ENCODE measurements around the gene MICAL2. TPM values are rescaled to one million over a fixed set of nuclear protein-coding genes. Genes with fewer than 3 reads are reported as not detected.

Gene MICAL2
- total RNA-seq, 1 experiment from 2014 or later: 151 TPM

DNA sequence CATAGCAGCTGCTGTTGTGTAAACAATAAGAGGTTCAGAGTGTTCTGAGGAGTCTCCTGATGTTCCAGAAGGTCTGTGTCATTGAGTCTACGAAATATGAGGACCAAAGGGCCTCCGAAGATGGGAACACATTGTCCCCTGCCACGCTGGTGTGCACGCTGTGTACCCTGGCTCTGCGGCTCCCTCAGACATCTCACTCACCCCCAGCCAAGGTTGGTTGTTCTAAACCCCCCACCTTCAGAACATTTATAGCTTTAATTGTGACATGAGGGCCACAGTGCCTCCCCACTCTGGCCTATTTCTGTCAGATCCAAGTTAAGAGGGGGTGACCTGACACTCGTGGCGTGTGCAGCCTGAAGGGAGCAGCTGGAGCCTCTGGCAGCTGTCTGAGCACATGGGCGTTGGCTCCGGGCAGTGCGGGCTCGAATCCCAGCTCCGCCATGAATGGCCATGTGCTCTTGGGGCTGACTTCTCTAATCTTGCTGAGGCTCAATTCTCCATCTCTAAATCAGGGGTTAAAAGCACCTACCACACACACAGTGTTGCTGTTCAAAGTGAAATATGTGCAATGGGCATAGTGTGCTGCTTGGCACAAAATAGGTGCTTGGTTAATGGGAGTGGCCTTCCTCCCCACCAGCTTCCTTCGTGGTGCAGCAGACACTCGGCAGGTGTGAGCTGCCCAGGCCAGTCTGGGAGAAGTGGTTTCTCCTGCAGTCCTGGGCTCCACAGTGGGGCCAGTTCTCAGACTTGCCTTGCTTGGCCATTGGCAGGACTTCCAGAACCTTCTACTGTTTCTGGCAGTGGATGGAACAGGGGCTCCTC, 39.7 kb upstream of the MICAL2 start:
- Mint-ChIP-seq H3K4me1 (ENCODE audit: insufficient read depth, unreplicated experiment) (peaks cover 44% of the 10 kb centered on the region), H3K9me3 (ENCODE audit: unreplicated experiment) (no peaks in the 10 kb centered on the region), H3K36me3 (ENCODE audit: insufficient read depth, unreplicated experiment) (no peaks in the 10 kb centered on the region), H3K27ac (ENCODE audit: low read depth, unreplicated experiment) (no peak overlapping the region), H3K27me3 (ENCODE audit: insufficient read depth, unreplicated experiment) (no peaks in the 10 kb centered on the region), H3K4me3 (ENCODE audit: unreplicated experiment) (no peak overlapping the region)
- CTCF ChIA-PET: interaction anchor here (0.5 to 1.3 kb wide), 3 partner anchors 17 to 172 kb away, joined by 3 to 4 read pairs (median 3); no protein-coding TSS in a partner anchor
- POLR2A ChIA-PET: interaction anchor here (0.6 kb wide), 1 partner anchor 9 kb away, joined by 3 read pairs; no protein-coding TSS in a partner anchor
- intact Hi-C loops (cut with micrococcal nuclease): no loop called here
- no peak for DNase-seq (ENCODE audit: unreplicated experiment)
- BruUV-seq (replicated peaks): no TSS peak
- TF ChIP-seq, protein P1, sequence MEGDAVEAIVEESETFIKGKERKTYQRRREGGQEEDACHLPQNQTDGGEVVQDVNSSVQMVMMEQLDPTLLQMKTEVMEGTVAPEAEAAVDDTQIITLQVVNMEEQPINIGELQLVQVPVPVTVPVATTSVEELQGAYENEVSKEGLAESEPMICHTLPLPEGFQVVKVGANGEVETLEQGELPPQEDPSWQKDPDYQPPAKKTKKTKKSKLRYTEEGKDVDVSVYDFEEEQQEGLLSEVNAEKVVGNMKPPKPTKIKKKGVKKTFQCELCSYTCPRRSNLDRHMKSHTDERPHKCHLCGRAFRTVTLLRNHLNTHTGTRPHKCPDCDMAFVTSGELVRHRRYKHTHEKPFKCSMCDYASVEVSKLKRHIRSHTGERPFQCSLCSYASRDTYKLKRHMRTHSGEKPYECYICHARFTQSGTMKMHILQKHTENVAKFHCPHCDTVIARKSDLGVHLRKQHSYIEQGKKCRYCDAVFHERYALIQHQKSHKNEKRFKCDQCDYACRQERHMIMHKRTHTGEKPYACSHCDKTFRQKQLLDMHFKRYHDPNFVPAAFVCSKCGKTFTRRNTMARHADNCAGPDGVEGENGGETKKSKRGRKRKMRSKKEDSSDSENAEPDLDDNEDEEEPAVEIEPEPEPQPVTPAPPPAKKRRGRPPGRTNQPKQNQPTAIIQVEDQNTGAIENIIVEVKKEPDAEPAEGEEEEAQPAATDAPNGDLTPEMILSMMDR (IDR thresholded peaks at IDR 0.05; ENCODE audit: unreplicated experiment): no peak

GRCh38 chr11:12071574-12071973, 38.8 kb upstream of the MICAL2 start:
- intact Hi-C loops (cut with micrococcal nuclease): no loop called here
- no TSS peak for BruUV-seq (replicated peaks)
- no peak overlapping the region for H3K27ac Mint-ChIP-seq (ENCODE audit: low read depth, unreplicated experiment)
- no peaks in the 10 kb centered on the region for H3K36me3 Mint-ChIP-seq (ENCODE audit: insufficient read depth, unreplicated experiment)
- DNase-seq (ENCODE audit: unreplicated experiment): no peak
- no peak overlapping the region for H3K4me3 Mint-ChIP-seq (ENCODE audit: unreplicated experiment)
- POLR2A ChIA-PET: interaction anchor here (0.6 to 1.0 kb wide), 3 partner anchors 15 to 1251 kb away, joined by 3 read pairs; no protein-coding TSS in a partner anchor
- H3K4me1 Mint-ChIP-seq (ENCODE audit: insufficient read depth, unreplicated experiment): peaks cover 44% of the 10 kb centered on the region
- CTCF ChIA-PET: interaction anchor here (0.6 to 1.3 kb wide), 4 partner anchors 16 to 51 kb away, joined by 3 to 6 read pairs (median 4); no protein-coding TSS in a partner anchor
- H3K27me3 Mint-ChIP-seq (ENCODE audit: insufficient read depth, unreplicated experiment): no peaks in the 10 kb centered on the region
- TF ChIP-seq, protein P1 (IDR thresholded peaks at IDR 0.05; ENCODE audit: unreplicated experiment): no peak
- no peaks in the 10 kb centered on the region for H3K9me3 Mint-ChIP-seq (ENCODE audit: unreplicated experiment)

DNA sequence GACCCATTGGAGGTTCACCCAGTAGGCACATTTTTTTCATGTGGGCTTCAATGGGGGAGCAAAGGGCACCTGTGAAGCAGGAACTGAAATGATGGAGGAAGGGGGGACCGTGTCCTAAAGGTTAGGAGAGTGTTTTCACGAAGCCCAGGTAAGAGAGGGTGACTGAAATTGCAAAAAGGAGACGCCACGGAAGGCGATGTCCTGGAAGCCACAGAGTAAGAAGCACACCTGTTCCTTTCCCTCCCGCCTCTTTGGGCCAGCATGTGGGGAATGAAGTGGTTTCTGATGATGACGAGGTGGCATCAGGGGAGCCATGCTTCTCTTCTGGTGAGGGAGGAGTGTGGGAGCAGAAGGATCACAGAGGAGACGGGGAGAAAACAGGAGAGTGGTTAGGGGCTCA, 37.0 kb upstream of the MICAL2 start:
- CTCF ChIA-PET: interaction anchor here (0.7 kb wide), 1 partner anchor 34 kb away, joined by 3 read pairs; no protein-coding TSS in a partner anchor
- Mint-ChIP-seq H3K36me3 (ENCODE audit: insufficient read depth, unreplicated experiment) (no peaks in the 10 kb centered on the region), H3K27ac (ENCODE audit: low read depth, unreplicated experiment) (peak overlapping the region; percentile 81), H3K4me3 (ENCODE audit: unreplicated experiment) (no peak overlapping the region), H3K4me1 (ENCODE audit: insufficient read depth, unreplicated experiment) (peaks cover 43% of the 10 kb centered on the region), H3K27me3 (ENCODE audit: insufficient read depth, unreplicated experiment) (no peaks in the 10 kb centered on the region), H3K9me3 (ENCODE audit: unreplicated experiment) (no peaks in the 10 kb centered on the region)
- BruUV-seq (replicated peaks): no TSS peak
- TF ChIP-seq, protein P1 (IDR thresholded peaks at IDR 0.05; ENCODE audit: unreplicated experiment): no peak
- no peak for DNase-seq (ENCODE audit: unreplicated experiment)
- intact Hi-C loops (cut with micrococcal nuclease): no loop called here
- POLR2A ChIA-PET: interaction anchor here (0.6 to 1.1 kb wide), 3 partner anchors 10 to 260 kb away, joined by 3 read pairs; no protein-coding TSS in a partner anchor

DNA sequence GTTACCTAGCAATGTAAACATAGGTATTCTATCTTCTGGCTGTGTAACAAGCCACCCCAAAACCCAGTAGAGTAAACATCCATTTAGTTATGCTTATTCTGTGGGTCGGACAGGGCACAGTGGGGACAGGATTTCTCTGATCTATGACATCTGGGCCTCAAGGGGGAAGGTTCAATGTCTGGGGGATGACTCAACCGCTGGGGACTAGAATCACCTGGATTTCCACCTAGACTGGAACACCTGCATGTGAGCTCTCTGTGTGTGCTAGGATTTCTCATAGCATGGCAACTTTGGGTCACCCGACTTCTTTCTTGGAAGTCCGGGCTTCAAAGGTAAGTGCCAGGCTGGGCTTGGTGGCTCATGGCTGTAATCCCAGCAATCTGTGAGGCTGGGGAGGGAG, 36.5 kb upstream of the MICAL2 start:
- intact Hi-C loops (cut with micrococcal nuclease): no loop called here
- Mint-ChIP-seq H3K4me3 (ENCODE audit: unreplicated experiment) (no peak overlapping the region), H3K27ac (ENCODE audit: low read depth, unreplicated experiment) (peak overlapping the region; percentile 81), H3K9me3 (ENCODE audit: unreplicated experiment) (no peaks in the 10 kb centered on the region), H3K36me3 (ENCODE audit: insufficient read depth, unreplicated experiment) (no peaks in the 10 kb centered on the region), H3K4me1 (ENCODE audit: insufficient read depth, unreplicated experiment) (peaks cover 45% of the 10 kb centered on the region), H3K27me3 (ENCODE audit: insufficient read depth, unreplicated experiment) (no peaks in the 10 kb centered on the region)
- no peak for DNase-seq (ENCODE audit: unreplicated experiment)
- TF ChIP-seq, protein P1 (IDR thresholded peaks at IDR 0.05; ENCODE audit: unreplicated experiment): no peak
- no TSS peak for BruUV-seq (replicated peaks)
- POLR2A ChIA-PET: interaction anchor here (0.6 to 1.1 kb wide), 3 partner anchors 10 to 261 kb away, joined by 3 read pairs; no protein-coding TSS in a partner anchor
- CTCF ChIA-PET: interaction anchor here (0.5 kb wide), 1 partner anchor 11 kb away, joined by 3 read pairs; no protein-coding TSS in a partner anchor

All from MCF 10A (cell line).